Fibroblast of the aortic adventitia (primary cell): Measurements from ENCODE around the gene ENTREP1. TPM values are rescaled to one million over a fixed set of nuclear protein-coding genes. Genes with fewer than 3 reads are reported as not detected.

Experiments used
- DNase-seq: peaks from one replicate; pipeline ENCODE4 v3.0.0-alpha.2; 2010; ENCODE audit warnings: low read depth
- H3K4me3 ChIP-seq: 2 replicates; pipeline ENCODE4 v1.5.1; 2011; ENCODE audit warnings: low read depth, mild to moderate bottlenecking, control low read depth, low read length, moderate library complexity
- CTCF ChIP-seq: IDR thresholded peaks from 2 replicates; pipeline ENCODE4 v1.5.1; 2011; ENCODE audit warnings: mild to moderate bottlenecking, low read length, control low read depth, inconsistent platforms; ENCODE audit not compliant: insufficient read depth
- total RNA-seq: library from RNA; depleted of rRNA; stranded (reverse); fragments of >200 nt; gene quantifications from 2 replicates; pipeline ENCODE4 v1.2.3, GENCODE V29; 2012; ENCODE audit warnings: low replicate concordance

ENTREP1 gene
- total RNA-seq, 1 donor = 0.18 TPM

GRCh38 chr9:69346596-69347390, 21.8 kb downstream of the ENTREP1 start:
- H3K4me3 ChIP-seq = no peak overlapping the region
- DNase-seq = no peak
- no peak for TF ChIP-seq CTCF

GRCh38 chr9:69347607-69348006, 22.6 kb downstream of the ENTREP1 start:
- TF ChIP-seq CTCF = no peak
- no peak for DNase-seq
- no peak overlapping the region for H3K4me3 ChIP-seq

- DNase-seq = no peak
- no peak for TF ChIP-seq CTCF
- H3K4me3 ChIP-seq = no peak overlapping the region
Measured at GRCh38 chr9:69351227-69351626, 26.2 kb downstream of the ENTREP1 start.

- TF ChIP-seq CTCF = no peak
- H3K4me3 ChIP-seq = no peak overlapping the region
- DNase-seq = no peak
Measured at GRCh38 chr9:69355232-69355631, 30.2 kb downstream of the ENTREP1 start.

GRCh38 chr9:69357030-69357775, 32.2 kb downstream of the ENTREP1 start:
- DNase-seq = no peak
- TF ChIP-seq CTCF = no peak
- H3K4me3 ChIP-seq = no peak overlapping the region

- no peak for TF ChIP-seq CTCF
- no peak overlapping the region for H3K4me3 ChIP-seq
- DNase-seq = no peak
Measured at GRCh38 chr9:69357821-69358220, 32.8 kb downstream of the ENTREP1 start.
